Peyer's patch (tissue), 4 donors: ENCODE results near the gene BMP6. TPM values are rescaled to one million over a fixed set of nuclear protein-coding genes. Genes with fewer than 3 reads are reported as not detected.

Experiments used
- DNase-seq, 3 donors: peaks; one replicate each; pipeline ENCODE4 v3.0.0-alpha.2; 2017 to 2019
- H3K27ac ChIP-seq, 4 donors: fragments of 200-600 bp; sonication (generic); one replicate each; pipeline ENCODE4 v1.5.1; 2016 to 2019
- H3K27me3 ChIP-seq, 2 donors: fragments of 200-600 bp; sonication (generic); one replicate each; pipeline ENCODE4 v1.5.1; 2019
- H3K36me3 ChIP-seq, 3 donors: fragments of 200-600 bp; sonication (generic); one replicate each; pipeline ENCODE4 v1.5.1; 2016 to 2019
- H3K4me1 ChIP-seq, 4 donors: fragments of 200-600 bp; sonication (generic); one replicate each; pipeline ENCODE4 v1.5.1; 2016 to 2019
- H3K4me3 ChIP-seq, 4 donors: fragments of 200-600 bp; sonication (generic); 1 replicate in 3 of 4; 2 replicates in 1 of 4; pipeline ENCODE4 v1.5.1; 2016 to 2019; ENCODE audit warnings: mild to moderate bottlenecking in 1 of 4
- H3K9me3 ChIP-seq, 4 donors: fragments of 200-600 bp; sonication (generic); one replicate each; pipeline ENCODE4 v1.5.1; 2016 to 2019; ENCODE audit warnings: mild to moderate bottlenecking in 1 of 4
- POLR2A ChIP-seq, 2 donors: fragments of 450-650 bp; IDR thresholded peaks; one replicate each; pipeline ENCODE4 v1.5.1; 2017; ENCODE audit warnings: antibody characterized with exemption in 2 of 2, mild to moderate bottlenecking in 2 of 2, moderate library complexity in 2 of 2
- total RNA-seq, 4 donors: library from RNA; depleted of rRNA; stranded (reverse); fragments of >200 nt; gene quantifications; one replicate each; pipeline ENCODE4 v1.1.0, GENCODE V29; 2016
- TF ChIP-seq, protein P1 (sequence below), 6 experiments: fragments of 450-650 bp in 4 of 6; fragments of 200-600 bp in 2 of 6; sonication (generic) in 1 of 6; IDR thresholded peaks; one replicate each; pipeline ENCODE4 v1.5.1; 2017 to 2019; ENCODE audit warnings: antibody characterized with exemption in 6 of 6, mild to moderate bottlenecking in 3 of 6, moderate library complexity in 1 of 6

Gene BMP6
- total RNA-seq, 4 donors from 2014 or later = 0.88 to 3.6 (median 2.2) TPM

DNA sequence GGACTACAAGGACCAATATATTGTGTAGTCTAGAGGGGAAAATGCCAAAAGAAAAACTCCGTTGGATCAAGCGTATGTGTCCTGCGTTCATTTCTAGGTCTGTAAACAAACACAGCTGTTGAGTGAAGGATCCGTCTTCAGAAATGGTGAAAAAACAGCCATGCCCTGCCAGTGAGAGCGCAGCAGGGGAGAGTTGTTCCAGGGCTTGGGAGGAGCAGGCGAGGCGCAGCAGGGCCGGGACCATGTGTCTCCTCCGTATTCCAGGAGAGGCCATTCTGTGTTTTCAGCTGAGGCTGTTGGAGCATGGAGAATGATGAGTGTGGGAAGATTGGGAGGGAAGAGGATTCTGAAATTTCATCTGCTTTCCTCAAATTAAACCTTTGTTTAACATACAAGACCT is 38.0 kb downstream of the BMP6 start:
- no peak for DNase-seq
- no peak overlapping the region for H3K4me3 ChIP-seq
- no peak overlapping the region for H3K27ac ChIP-seq
- no peaks in the 10 kb centered on the region for H3K27me3 ChIP-seq
- no peaks in the 10 kb centered on the region for H3K9me3 ChIP-seq
- TF ChIP-seq, protein P1, sequence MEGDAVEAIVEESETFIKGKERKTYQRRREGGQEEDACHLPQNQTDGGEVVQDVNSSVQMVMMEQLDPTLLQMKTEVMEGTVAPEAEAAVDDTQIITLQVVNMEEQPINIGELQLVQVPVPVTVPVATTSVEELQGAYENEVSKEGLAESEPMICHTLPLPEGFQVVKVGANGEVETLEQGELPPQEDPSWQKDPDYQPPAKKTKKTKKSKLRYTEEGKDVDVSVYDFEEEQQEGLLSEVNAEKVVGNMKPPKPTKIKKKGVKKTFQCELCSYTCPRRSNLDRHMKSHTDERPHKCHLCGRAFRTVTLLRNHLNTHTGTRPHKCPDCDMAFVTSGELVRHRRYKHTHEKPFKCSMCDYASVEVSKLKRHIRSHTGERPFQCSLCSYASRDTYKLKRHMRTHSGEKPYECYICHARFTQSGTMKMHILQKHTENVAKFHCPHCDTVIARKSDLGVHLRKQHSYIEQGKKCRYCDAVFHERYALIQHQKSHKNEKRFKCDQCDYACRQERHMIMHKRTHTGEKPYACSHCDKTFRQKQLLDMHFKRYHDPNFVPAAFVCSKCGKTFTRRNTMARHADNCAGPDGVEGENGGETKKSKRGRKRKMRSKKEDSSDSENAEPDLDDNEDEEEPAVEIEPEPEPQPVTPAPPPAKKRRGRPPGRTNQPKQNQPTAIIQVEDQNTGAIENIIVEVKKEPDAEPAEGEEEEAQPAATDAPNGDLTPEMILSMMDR (IDR thresholded peaks at IDR 0.05) = no peak
- TF ChIP-seq POLR2A (IDR thresholded peaks at IDR 0.05) = no peak
- H3K36me3 ChIP-seq = no peaks in the 10 kb centered on the region
- no peaks in the 10 kb centered on the region for H3K4me1 ChIP-seq

GRCh38 chr6:7765575-7766325 is 39.9 kb downstream of the BMP6 start:
- no peaks in the 10 kb centered on the region for H3K4me1 ChIP-seq
- no peaks in the 10 kb centered on the region for H3K9me3 ChIP-seq
- DNase-seq = no peak
- H3K4me3 ChIP-seq = no peak overlapping the region
- no peaks in the 10 kb centered on the region for H3K36me3 ChIP-seq
- H3K27me3 ChIP-seq = no peaks in the 10 kb centered on the region
- no peak for TF ChIP-seq POLR2A (IDR thresholded peaks at IDR 0.05)
- TF ChIP-seq, protein P1 (IDR thresholded peaks at IDR 0.05) = no peak
- no peak overlapping the region for H3K27ac ChIP-seq

GRCh38 chr6:7769702-7770101 is 43.8 kb downstream of the BMP6 start:
- Histone ChIP-seq H3K27me3 (no peaks in the 10 kb centered on the region), H3K4me3 (no peak overlapping the region), H3K4me1 (no peaks in the 10 kb centered on the region), H3K27ac (no peak overlapping the region), H3K9me3 (no peaks in the 10 kb centered on the region), H3K36me3 (no peaks in the 10 kb centered on the region)
- TF ChIP-seq, protein P1 (IDR thresholded peaks at IDR 0.05) = no peak
- TF ChIP-seq POLR2A (IDR thresholded peaks at IDR 0.05) = no peak
- DNase-seq = no peak

DNA sequence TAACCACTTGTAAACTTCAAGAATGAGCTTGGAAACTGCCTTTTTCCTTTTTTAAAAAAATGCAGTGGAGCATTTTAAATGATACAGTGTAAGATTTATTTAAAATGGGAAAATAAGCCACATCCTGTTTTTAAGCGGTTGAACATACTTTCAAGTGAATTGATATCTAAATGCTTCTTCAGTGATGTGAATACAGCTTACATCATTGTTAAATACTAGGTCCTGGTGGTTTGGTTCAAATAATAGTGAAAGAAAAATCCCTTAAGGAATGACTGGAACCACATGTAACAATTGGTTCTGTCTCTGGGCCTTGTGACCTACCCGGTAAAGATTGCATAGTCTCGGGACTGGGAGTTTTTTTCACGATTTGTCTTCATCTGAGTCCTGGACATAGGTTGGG is 44.2 kb downstream of the BMP6 start:
- Histone ChIP-seq H3K27me3 (no peaks in the 10 kb centered on the region), H3K36me3 (no peaks in the 10 kb centered on the region)
- no peak for DNase-seq

DNA sequence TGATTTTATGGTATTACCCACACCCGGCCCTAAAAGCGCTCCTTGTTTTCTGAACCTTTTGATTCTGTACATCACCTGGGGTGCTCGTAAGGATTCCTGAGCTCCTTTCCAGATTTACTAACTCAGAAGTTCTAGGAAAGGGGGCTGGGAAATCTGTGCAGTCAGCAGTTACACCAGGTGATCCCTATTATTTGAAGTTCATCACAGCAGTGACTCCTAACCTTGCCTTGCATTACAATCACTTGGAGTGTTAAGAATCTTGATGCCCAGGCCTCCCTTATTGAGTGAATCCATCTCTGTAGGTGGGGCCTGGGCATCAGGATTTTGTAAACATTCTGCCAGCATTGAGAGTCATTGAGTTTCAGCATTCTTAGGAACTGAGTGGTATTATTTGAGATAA is 44.7 kb downstream of the BMP6 start:
- Histone ChIP-seq H3K9me3 (no peaks in the 10 kb centered on the region), H3K27ac (no peak overlapping the region), H3K4me3 (no peak overlapping the region), H3K27me3 (no peaks in the 10 kb centered on the region), H3K36me3 (no peaks in the 10 kb centered on the region), H3K4me1 (no peaks in the 10 kb centered on the region)
- TF ChIP-seq POLR2A (IDR thresholded peaks at IDR 0.05) = no peak
- TF ChIP-seq, protein P1 (IDR thresholded peaks at IDR 0.05) = no peak
- no peak for DNase-seq

More for the DNA sequence above, 44.2 kb downstream of the BMP6 start:
- H3K4me3 ChIP-seq = no peak overlapping the region
- no peaks in the 10 kb centered on the region for H3K4me1 ChIP-seq
- no peaks in the 10 kb centered on the region for H3K9me3 ChIP-seq
- H3K27ac ChIP-seq = no peak overlapping the region
- TF ChIP-seq POLR2A (IDR thresholded peaks at IDR 0.05) = no peak

DNA sequence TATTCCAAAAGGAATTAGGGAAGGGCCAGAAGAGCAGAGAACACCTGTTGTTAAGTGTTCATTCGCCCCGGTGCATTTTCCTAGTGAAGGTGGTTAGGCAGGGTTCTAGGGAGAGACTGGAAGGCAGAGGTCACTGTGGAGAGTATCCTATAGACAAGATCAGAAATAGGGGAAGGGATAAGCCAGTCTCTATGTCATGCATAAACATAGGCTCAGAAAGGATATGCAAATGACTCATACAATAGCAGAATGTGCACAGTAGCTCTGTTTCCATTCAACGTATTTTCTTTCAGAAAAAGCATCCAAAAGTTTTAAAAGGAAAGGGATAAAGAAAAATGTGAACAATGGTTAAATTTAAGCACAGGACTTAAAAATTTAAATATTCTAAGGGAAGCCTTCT is 47.4 kb downstream of the BMP6 start:
- Histone ChIP-seq H3K27ac (no peak overlapping the region), H3K4me3 (no peak overlapping the region), H3K4me1 (no peaks in the 10 kb centered on the region), H3K9me3 (no peaks in the 10 kb centered on the region), H3K36me3 (no peaks in the 10 kb centered on the region), H3K27me3 (no peaks in the 10 kb centered on the region)
- TF ChIP-seq, protein P1 (IDR thresholded peaks at IDR 0.05) = no peak
- TF ChIP-seq POLR2A (IDR thresholded peaks at IDR 0.05) = no peak
- no peak for DNase-seq
